Ishikawa (cell line): Measurements from ENCODE around the gene SSBP3.

Source experiments
- CEBPB ChIP-seq: IDR thresholded peaks from 2 replicates; pipeline ENCODE4 v1.6.1; 2012
- CREB1 ChIP-seq: IDR thresholded peaks from 2 replicates; pipeline ENCODE4 v1.6.1; 2012; ENCODE audit warnings: low read depth
- EGR1 ChIP-seq: IDR thresholded peaks from 2 replicates; pipeline ENCODE4 v1.6.1; 2012
- EP300 ChIP-seq: IDR thresholded peaks from 2 replicates; pipeline ENCODE4 v1.6.1; 2012; ENCODE audit warnings: borderline replicate concordance
- FOXM1 ChIP-seq: IDR thresholded peaks from 2 replicates; pipeline ENCODE4 v1.6.1; 2012; ENCODE audit warnings: low read depth, borderline replicate concordance
- RAD21 ChIP-seq: IDR thresholded peaks from 2 replicates; pipeline ENCODE4 v1.6.1; 2012; ENCODE audit warnings: low read depth
- TAF1 ChIP-seq: IDR thresholded peaks from 2 replicates; pipeline ENCODE4 v1.6.1; 2012; ENCODE audit warnings: low read depth, mild to moderate bottlenecking
- TCF12 ChIP-seq: IDR thresholded peaks from 2 replicates; pipeline ENCODE4 v1.6.1; 2012; ENCODE audit warnings: low read depth
- TEAD4 ChIP-seq: IDR thresholded peaks from 2 replicates; pipeline ENCODE4 v1.6.1; 2012
- YY1 ChIP-seq: IDR thresholded peaks from 2 replicates; pipeline ENCODE4 v1.6.1; 2012; ENCODE audit warnings: low read depth
- ZBTB7A ChIP-seq: IDR thresholded peaks from 2 replicates; pipeline ENCODE4 v1.6.1; 2012; ENCODE audit warnings: low read depth
- TF ChIP-seq, protein P1 (sequence below): IDR thresholded peaks from 2 replicates; pipeline ENCODE4 v1.6.1; 2012
- TF ChIP-seq, protein P2 (sequence below): IDR thresholded peaks from 2 replicates; pipeline ENCODE4 v1.6.1; 2012; ENCODE audit warnings: low read depth, mild to moderate bottlenecking
- TF ChIP-seq, protein P3 (sequence below): IDR thresholded peaks from 2 replicates; pipeline ENCODE4 v1.6.1; 2012

DNA sequence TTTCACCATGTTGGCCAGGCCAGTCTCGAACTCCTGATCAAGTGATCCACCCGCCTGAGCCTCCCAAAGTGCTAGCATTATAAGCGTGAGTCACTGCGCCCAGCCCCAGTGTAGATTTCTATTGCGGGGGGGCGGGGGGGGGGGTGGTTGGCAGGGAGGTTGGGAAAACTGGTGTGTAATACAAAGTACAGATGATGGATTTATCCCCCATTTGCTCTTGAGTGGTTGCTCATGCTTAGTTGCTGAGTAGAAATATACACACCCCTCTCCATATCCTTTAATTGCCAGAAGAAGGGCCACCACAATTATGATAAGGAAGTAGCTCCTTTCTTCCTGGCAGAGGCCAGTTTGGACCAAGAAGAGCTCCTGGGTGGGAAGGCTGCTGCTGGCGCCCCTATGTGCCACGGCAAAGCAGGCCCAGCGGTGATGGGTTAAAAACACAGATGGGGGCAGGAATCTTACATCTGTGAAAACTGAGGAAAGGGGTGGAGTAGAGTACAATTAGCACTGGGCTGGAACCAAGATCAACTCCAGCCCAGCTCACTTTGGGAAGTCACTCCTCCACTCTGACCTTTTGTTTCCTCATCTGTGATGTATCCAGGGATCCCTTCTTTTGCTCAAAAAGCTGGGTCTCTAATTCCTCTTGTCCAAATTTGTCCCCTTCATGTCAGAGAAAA is 151.0 kb downstream of the SSBP3 start:
- TF ChIP-seq EGR1 = no peak
- TF ChIP-seq EP300 = no peak
- TF ChIP-seq, protein P1, sequence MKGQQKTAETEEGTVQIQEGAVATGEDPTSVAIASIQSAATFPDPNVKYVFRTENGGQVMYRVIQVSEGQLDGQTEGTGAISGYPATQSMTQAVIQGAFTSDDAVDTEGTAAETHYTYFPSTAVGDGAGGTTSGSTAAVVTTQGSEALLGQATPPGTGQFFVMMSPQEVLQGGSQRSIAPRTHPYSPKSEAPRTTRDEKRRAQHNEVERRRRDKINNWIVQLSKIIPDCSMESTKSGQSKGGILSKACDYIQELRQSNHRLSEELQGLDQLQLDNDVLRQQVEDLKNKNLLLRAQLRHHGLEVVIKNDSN = no peak
- TF ChIP-seq, protein P2, sequence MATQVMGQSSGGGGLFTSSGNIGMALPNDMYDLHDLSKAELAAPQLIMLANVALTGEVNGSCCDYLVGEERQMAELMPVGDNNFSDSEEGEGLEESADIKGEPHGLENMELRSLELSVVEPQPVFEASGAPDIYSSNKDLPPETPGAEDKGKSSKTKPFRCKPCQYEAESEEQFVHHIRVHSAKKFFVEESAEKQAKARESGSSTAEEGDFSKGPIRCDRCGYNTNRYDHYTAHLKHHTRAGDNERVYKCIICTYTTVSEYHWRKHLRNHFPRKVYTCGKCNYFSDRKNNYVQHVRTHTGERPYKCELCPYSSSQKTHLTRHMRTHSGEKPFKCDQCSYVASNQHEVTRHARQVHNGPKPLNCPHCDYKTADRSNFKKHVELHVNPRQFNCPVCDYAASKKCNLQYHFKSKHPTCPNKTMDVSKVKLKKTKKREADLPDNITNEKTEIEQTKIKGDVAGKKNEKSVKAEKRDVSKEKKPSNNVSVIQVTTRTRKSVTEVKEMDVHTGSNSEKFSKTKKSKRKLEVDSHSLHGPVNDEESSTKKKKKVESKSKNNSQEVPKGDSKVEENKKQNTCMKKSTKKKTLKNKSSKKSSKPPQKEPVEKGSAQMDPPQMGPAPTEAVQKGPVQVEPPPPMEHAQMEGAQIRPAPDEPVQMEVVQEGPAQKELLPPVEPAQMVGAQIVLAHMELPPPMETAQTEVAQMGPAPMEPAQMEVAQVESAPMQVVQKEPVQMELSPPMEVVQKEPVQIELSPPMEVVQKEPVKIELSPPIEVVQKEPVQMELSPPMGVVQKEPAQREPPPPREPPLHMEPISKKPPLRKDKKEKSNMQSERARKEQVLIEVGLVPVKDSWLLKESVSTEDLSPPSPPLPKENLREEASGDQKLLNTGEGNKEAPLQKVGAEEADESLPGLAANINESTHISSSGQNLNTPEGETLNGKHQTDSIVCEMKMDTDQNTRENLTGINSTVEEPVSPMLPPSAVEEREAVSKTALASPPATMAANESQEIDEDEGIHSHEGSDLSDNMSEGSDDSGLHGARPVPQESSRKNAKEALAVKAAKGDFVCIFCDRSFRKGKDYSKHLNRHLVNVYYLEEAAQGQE = no peak
- TF ChIP-seq CREB1 = no peak
- TF ChIP-seq TEAD4 = no peak
- TF ChIP-seq CEBPB = no peak
- TF ChIP-seq ZBTB7A = no peak
- no peak for TF ChIP-seq TAF1
- TF ChIP-seq RAD21 = no peak
- TF ChIP-seq YY1 = no peak
- TF ChIP-seq, protein P3, sequence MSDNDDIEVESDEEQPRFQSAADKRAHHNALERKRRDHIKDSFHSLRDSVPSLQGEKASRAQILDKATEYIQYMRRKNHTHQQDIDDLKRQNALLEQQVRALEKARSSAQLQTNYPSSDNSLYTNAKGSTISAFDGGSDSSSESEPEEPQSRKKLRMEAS = no peak
- TF ChIP-seq FOXM1 = no peak
- no peak for TF ChIP-seq TCF12
